ENCODE data around the gene EXOC3. TPM values are rescaled to one million over a fixed set of nuclear protein-coding genes. Genes with fewer than 3 reads are reported as not detected.

EXOC3 gene
- total and polyA plus RNA-seq, 10 of the 15 experiments (the other 5 are each of a cell fraction or from before 2014, with no cell fraction given) = 1.6 to 53.0 (median 27.9) TPM

- WGBS (ENCODE audit: insufficient coverage, insufficient replicate concordance, low lambda C conversion rate, missing lambda C conversion rate) = 88% methylated on average over 8 of the region's 8 CpGs
- H3K4me1 ChIP-seq (ENCODE audit: control insufficient read depth, insufficient read depth, low read length) = peaks cover 23% of the 10 kb centered on the region
- H3K9ac ChIP-seq (ENCODE audit: control insufficient read depth, insufficient read depth, low read length) = no peak overlapping the region
- BruUV-seq (replicated peaks) = no TSS peak
- peaks cover 23% of the 10 kb centered on the region for H3K79me2 ChIP-seq (ENCODE audit: control insufficient read depth, insufficient read depth, low read length)
- peaks cover 3 to 8% of the 10 kb centered on the region in 2 experiments; a peak in 3 of 4 replicates for H3K36me3 ChIP-seq (ENCODE audit: control insufficient read depth in 2 of 2, insufficient read depth in 2 of 2, low read length in 1 of 2)
- no peak overlapping the region for H2AFZ ChIP-seq (ENCODE audit: control insufficient read depth, low read depth, low read length)
- in situ Hi-C loops (cut with MboI) (loop anchor here (5.0 kb wide), 1 partner anchor 122 kb away; no protein-coding TSS in a partner anchor), intact Hi-C loops (cut with micrococcal nuclease; ENCODE audit: unreplicated experiment) (no loop called here)
- no peak overlapping the region for H3K4me2 ChIP-seq (ENCODE audit: control insufficient read depth, insufficient read depth)
- H3K4me3 ChIP-seq = no peak overlapping the region
- RAD21 ChIA-PET (ENCODE audit: unreplicated experiment) = interaction anchor here (1.4 to 1.5 kb wide), 2 partner anchors 46 to 122 kb away, joined by 3 to 6 read pairs; no protein-coding TSS in a partner anchor
- FAIRE-seq = no peak
- no peaks in the 10 kb centered on the region for H3K27me3 ChIP-seq (replicated peaks in 1 of 2; ENCODE audit: control insufficient read depth in 2 of 2, insufficient read depth in 2 of 2, low read length in 1 of 2)
- POLR2A ChIA-PET = interaction anchor here (1.7 kb wide), 1 partner anchor 15 kb away, joined by 4 read pairs; no protein-coding TSS in a partner anchor
- CTCF ChIA-PET = interaction anchor here (0.6 to 3.6 kb wide), 3 partner anchors 8 to 122 kb away, joined by 4 to 21 read pairs (median 8); no protein-coding TSS in a partner anchor
- H3K9me3 ChIP-seq (replicated peaks; ENCODE audit: control insufficient read depth, insufficient read depth, low read length) = no peaks in the 10 kb centered on the region
- no peak for DNase-seq (ENCODE audit: low read depth, low spot score)
- H4K20me1 ChIP-seq (ENCODE audit: control insufficient read depth, insufficient read depth) = no peaks in the 10 kb centered on the region
- ATAC-seq = no peak
- no peak overlapping the region for H3K27ac ChIP-seq (ENCODE audit: control insufficient read depth, insufficient read depth)
- SMC1A ChIA-PET (ENCODE audit: uncharacterized antibody, unreplicated experiment) = interaction anchor here (1.8 kb wide), 1 partner anchor 14 kb away, joined by 5 read pairs; no protein-coding TSS in a partner anchor
- TF ChIP-seq NKRF (conservative IDR thresholded peaks at IDR 0.05) (no peak), WRNIP1 (IDR thresholded peaks at IDR 0.05; ENCODE audit: borderline replicate concordance, low read depth, low read length) (no peak), DPF2 (IDR thresholded peaks at IDR 0.05) (no peak), STAT3 (IDR thresholded peaks at IDR 0.05; ENCODE audit: low read depth, low read length) (no peak), ASH2L (IDR thresholded peaks at IDR 0.05; ENCODE audit: borderline replicate concordance, low read depth) (no peak), CUX1 (IDR thresholded peaks at IDR 0.05; ENCODE audit: insufficient replicate concordance, low read depth, low read length) (no peak), USF2 (IDR thresholded peaks at IDR 0.05; ENCODE audit: borderline replicate concordance, low read depth, low read length) (no peak), ZNF622 (IDR thresholded peaks at IDR 0.05) (no peak), BHLHE40 (IDR thresholded peaks at IDR 0.05; ENCODE audit: borderline replicate concordance in 1 of 2, low read depth in 2 of 2, low read length in 1 of 2) (no peak), NBN (IDR thresholded peaks at IDR 0.05) (no peak), GABPA (IDR thresholded peaks at IDR 0.05; ENCODE audit: low read depth) (no peak), MAX (IDR thresholded peaks at IDR 0.05; ENCODE audit: low read depth, low read length) (no peak)
These were observed 3.8 kb upstream of the EXOC3 start for GRCh38 chr5:439181-439580.
